ENCODE measurements around the gene EDN1. TPM values are rescaled to one million over a fixed set of nuclear protein-coding genes. Genes with fewer than 3 reads are reported as not detected.

The EDN1 gene
- total RNA-seq, 1 donor from 2014 or later, result 2.9 TPM

- DNase-seq (ENCODE audit: low read depth) (no peak), FAIRE-seq (no peak)
- Histone ChIP-seq H3K4me3 (ENCODE audit: low read depth, low read length) (no peak overlapping the region), H3K36me3 (ENCODE audit: control insufficient read depth, insufficient read depth, low read length) (no peaks in the 10 kb centered on the region), H3K27me3 (ENCODE audit: control insufficient read depth, insufficient read depth, low read length) (no peaks in the 10 kb centered on the region)
- no peak for TF ChIP-seq CTCF (IDR thresholded peaks at IDR 0.05; ENCODE audit: insufficient read depth, low read length, severe bottlenecking)
These were observed 46.2 kb downstream of the EDN1 start for GRCh38 chr6:12336121-12336971.

- no peaks in the 10 kb centered on the region for H3K27me3 ChIP-seq (ENCODE audit: control insufficient read depth, insufficient read depth, low read length)
- FAIRE-seq, result no peak
- H3K36me3 ChIP-seq (ENCODE audit: control insufficient read depth, insufficient read depth, low read length), result no peaks in the 10 kb centered on the region
- no peak overlapping the region for H3K4me3 ChIP-seq (ENCODE audit: low read depth, low read length)
- no peak for TF ChIP-seq CTCF (IDR thresholded peaks at IDR 0.05; ENCODE audit: insufficient read depth, low read length, severe bottlenecking)
- no peak for DNase-seq (ENCODE audit: low read depth)
These were observed 48.9 kb downstream of the EDN1 start for GRCh38 chr6:12339022-12339421.

GRCh38 chr6:12339808-12340487, 49.8 kb downstream of the EDN1 start:
- no peak for TF ChIP-seq CTCF (IDR thresholded peaks at IDR 0.05; ENCODE audit: insufficient read depth, low read length, severe bottlenecking)
- H3K36me3 ChIP-seq (ENCODE audit: control insufficient read depth, insufficient read depth, low read length), result no peaks in the 10 kb centered on the region
- FAIRE-seq, result no peak
- H3K4me3 ChIP-seq (ENCODE audit: low read depth, low read length), result no peak overlapping the region
- H3K27me3 ChIP-seq (ENCODE audit: control insufficient read depth, insufficient read depth, low read length), result no peaks in the 10 kb centered on the region
- DNase-seq (ENCODE audit: low read depth), result no peak

- FAIRE-seq (no peak), DNase-seq (ENCODE audit: low read depth) (no peak)
- no peak for TF ChIP-seq CTCF (IDR thresholded peaks at IDR 0.05; ENCODE audit: insufficient read depth, low read length, severe bottlenecking)
These were observed 50.3 kb downstream of the EDN1 start for GRCh38 chr6:12340488-12340818.

GRCh38 chr6:12342664-12343063, 52.5 kb downstream of the EDN1 start:
- DNase-seq (ENCODE audit: low read depth) (peak; percentile 46), FAIRE-seq (no peak)
- Histone ChIP-seq H3K4me3 (ENCODE audit: low read depth, low read length) (no peak overlapping the region), H3K36me3 (ENCODE audit: control insufficient read depth, insufficient read depth, low read length) (no peaks in the 10 kb centered on the region), H3K27me3 (ENCODE audit: control insufficient read depth, insufficient read depth, low read length) (no peaks in the 10 kb centered on the region)
- no peak for TF ChIP-seq CTCF (IDR thresholded peaks at IDR 0.05; ENCODE audit: insufficient read depth, low read length, severe bottlenecking)

More at GRCh38 chr6:12340488-12340818, 50.3 kb downstream of the EDN1 start:
- no peaks in the 10 kb centered on the region for H3K27me3 ChIP-seq (ENCODE audit: control insufficient read depth, insufficient read depth, low read length)
- no peaks in the 10 kb centered on the region for H3K36me3 ChIP-seq (ENCODE audit: control insufficient read depth, insufficient read depth, low read length)
- no peak overlapping the region for H3K4me3 ChIP-seq (ENCODE audit: low read depth, low read length)
